Measurements from ENCODE around the gene KMT2E. TPM values are rescaled to one million over a fixed set of nuclear protein-coding genes. Genes with fewer than 3 reads are reported as not detected.

Gene KMT2E
- total RNA-seq, 1 experiment from 2014 or later: 52.3 TPM

- TF ChIP-seq STAT6 (CRISPR knock-in tag; conservative IDR thresholded peaks at IDR 0.05; ENCODE audit: low read depth): no peak
- no peak for TF ChIP-seq ATF2 (CRISPR knock-in tag; IDR thresholded peaks at IDR 0.05; ENCODE audit: borderline replicate concordance, low read depth)
- TF ChIP-seq PRRX2 (CRISPR knock-in tag; IDR thresholded peaks at IDR 0.05): no peak
- TF ChIP-seq GTF2I (CRISPR knock-in tag; conservative IDR thresholded peaks at IDR 0.05): no peak
- no peak for TF ChIP-seq TEAD1 (CRISPR knock-in tag; IDR thresholded peaks at IDR 0.05)
Observed at GRCh38 chr7:105157278-105157677, 143.3 kb downstream of the KMT2E start (continued).

GRCh38 chr7:105161366-105161765, 147.4 kb downstream of the KMT2E start:
- Mint-ChIP-seq H3K36me3 (peaks cover 27% of the 10 kb centered on the region), H3K27ac (no peak overlapping the region), H3K4me3 (no peak overlapping the region), H3K27me3 (ENCODE audit: low read depth) (no peaks in the 10 kb centered on the region), H3K4me1 (no peaks in the 10 kb centered on the region), H3K9me3 (peaks cover 8% of the 10 kb centered on the region)
- ChIA-PET CTCF (no interaction called here), POLR2A (no interaction called here)
- ATAC-seq: no peak
- DNase-seq (ENCODE audit: low spot score): no peak
- TF ChIP-seq FOXJ3 (CRISPR knock-in tag; IDR thresholded peaks at IDR 0.05; ENCODE audit: borderline replicate concordance) (no peak), NFE2L1 (CRISPR knock-in tag; IDR thresholded peaks at IDR 0.05) (no peak), NFYB (CRISPR knock-in tag; conservative IDR thresholded peaks at IDR 0.05; ENCODE audit: low read depth) (no peak), PREB (CRISPR knock-in tag; IDR thresholded peaks at IDR 0.05; ENCODE audit: borderline replicate concordance) (no peak), HMGXB4 (CRISPR knock-in tag; IDR thresholded peaks at IDR 0.05) (no peak), CREB1 (CRISPR knock-in tag; IDR thresholded peaks at IDR 0.05) (no peak), ZNF423 (CRISPR knock-in tag; IDR thresholded peaks at IDR 0.05) (no peak), ELF4 (CRISPR knock-in tag; IDR thresholded peaks at IDR 0.05; ENCODE audit: low read depth) (no peak)
